ENCODE results near the gene ARRB2. TPM values are rescaled to one million over a fixed set of nuclear protein-coding genes. Genes with fewer than 3 reads are reported as not detected.
A peak's percentile ranks its signal among the peaks of the same experiment; 100 is the strongest.

ARRB2 gene
- total and polyA plus RNA-seq, 2 experiments from 2014 or later, result 3.7 to 4.1 TPM

- Histone ChIP-seq H3F3A (ENCODE audit: insufficient read depth) (no peaks in the 10 kb centered on the region), H3K9me3 (ENCODE audit: low read depth) (no peaks in the 10 kb centered on the region), H3K79me2 (ENCODE audit: insufficient read depth) (no peaks in the 10 kb centered on the region), H4K20me1 (ENCODE audit: insufficient read depth) (no peaks in the 10 kb centered on the region), H3K36me3 (ENCODE audit: low read depth) (no peaks in the 10 kb centered on the region), H3K27ac (no peak within 1 kb of the TSS), H3K4me3 (peak within 1 kb of the TSS; percentile 78), H3K27me3 (replicated peaks; ENCODE audit: insufficient read depth) (peaks cover 6% of the 10 kb centered on the region; the same call in 1 of the 2 replicates), H3K4me1 (ENCODE audit: insufficient read depth) (no peaks in the 10 kb centered on the region; the same call in 1 of the 2 replicates), H3K4me2 (ENCODE audit: unreplicated experiment) (peak within 1 kb of the TSS; percentile 70), H2AFZ (peak within 1 kb of the TSS; percentile 87), H3K9me2 (ENCODE audit: insufficient read depth) (no peaks in the 10 kb centered on the region), H3K9ac (peak within 1 kb of the TSS; percentile 59)
- no peak for TF ChIP-seq EZH2 (IDR thresholded peaks at IDR 0.05; ENCODE audit: insufficient read depth, poor library complexity, severe bottlenecking)
- no peak for TF ChIP-seq EZH2phosphoT487 (IDR thresholded peaks at IDR 0.05; ENCODE audit: insufficient read depth, low read depth)
- WGBS, 2 experiments (ENCODE audit: low coverage in 1 of 2, low lambda C conversion rate in 2 of 2, missing lambda C conversion rate in 2 of 2), result 2% methylated on average over 86 to 87 of the region's 100 CpGs
- DNase-seq, result peak; percentile 74
- in situ Hi-C loops (cut with MboI), result no loop called here
These were observed 28.9 kb downstream of the ARRB2 start, which contains the start of the genes CXCL16 and ZMYND15 for GRCh38 chr17:4739122-4740024. TSS of gene CXCL16 (minus strand) at chr17:4739928. CDS start at chr17:4739339, 589 bp downstream. TSS of gene ZMYND15 (plus strand) at chr17:4739833. CDS start at chr17:4740549, 716 bp downstream.

GRCh38 chr17:4740025-4740351 is 29.6 kb downstream of the ARRB2 start:
- in situ Hi-C loops (cut with MboI), result no loop called here
- H3K27ac ChIP-seq, result no peak overlapping the region
- no peaks in the 10 kb centered on the region; the same call in 1 of the 2 replicates for H3K4me1 ChIP-seq (ENCODE audit: insufficient read depth)
- peaks cover 6% of the 10 kb centered on the region; the same call in 1 of the 2 replicates for H3K27me3 ChIP-seq (replicated peaks; ENCODE audit: insufficient read depth)
- H3K9me3 ChIP-seq (ENCODE audit: low read depth), result no peaks in the 10 kb centered on the region
- H3K36me3 ChIP-seq (ENCODE audit: low read depth), result no peaks in the 10 kb centered on the region
- no peaks in the 10 kb centered on the region for H4K20me1 ChIP-seq (ENCODE audit: insufficient read depth)
- H3K4me3 ChIP-seq, result peak overlapping the region; percentile 78
- H3F3A ChIP-seq (ENCODE audit: insufficient read depth), result no peaks in the 10 kb centered on the region
- H2AFZ ChIP-seq, result peak overlapping the region; percentile 87; the same call in 1 of the 2 replicates
- WGBS, 2 experiments (ENCODE audit: low coverage in 1 of 2, low lambda C conversion rate in 2 of 2, missing lambda C conversion rate in 2 of 2), result 5 to 9% methylated on average over 11 to 13 of the region's 13 CpGs
- TF ChIP-seq EZH2 (IDR thresholded peaks at IDR 0.05; ENCODE audit: insufficient read depth, poor library complexity, severe bottlenecking) (no peak), EZH2phosphoT487 (IDR thresholded peaks at IDR 0.05; ENCODE audit: insufficient read depth, low read depth) (no peak)
- no peak for DNase-seq
- no peaks in the 10 kb centered on the region for H3K79me2 ChIP-seq (ENCODE audit: insufficient read depth)
- peak overlapping the region; percentile 70 for H3K4me2 ChIP-seq (ENCODE audit: unreplicated experiment)
- no peaks in the 10 kb centered on the region for H3K9me2 ChIP-seq (ENCODE audit: insufficient read depth)
- peak overlapping the region; percentile 59; the same call in 1 of the 2 replicates for H3K9ac ChIP-seq

GRCh38 chr17:4740584-4740983 is 30.2 kb downstream of the ARRB2 start:
- Histone ChIP-seq H3K4me3 (no peak overlapping the region), H3K4me2 (ENCODE audit: unreplicated experiment) (no peak overlapping the region), H3K9me3 (ENCODE audit: low read depth) (no peaks in the 10 kb centered on the region), H3K27me3 (replicated peaks; ENCODE audit: insufficient read depth) (peaks cover 6% of the 10 kb centered on the region; the same call in 1 of the 2 replicates), H3F3A (ENCODE audit: insufficient read depth) (no peaks in the 10 kb centered on the region), H3K9ac (no peak overlapping the region), H3K79me2 (ENCODE audit: insufficient read depth) (no peaks in the 10 kb centered on the region), H3K9me2 (ENCODE audit: insufficient read depth) (no peaks in the 10 kb centered on the region), H3K4me1 (ENCODE audit: insufficient read depth) (no peaks in the 10 kb centered on the region; the same call in 1 of the 2 replicates), H3K27ac (no peak overlapping the region), H4K20me1 (ENCODE audit: insufficient read depth) (no peaks in the 10 kb centered on the region), H3K36me3 (ENCODE audit: low read depth) (no peaks in the 10 kb centered on the region), H2AFZ (no peak overlapping the region)
- in situ Hi-C loops (cut with MboI), result no loop called here
- TF ChIP-seq EZH2phosphoT487 (IDR thresholded peaks at IDR 0.05; ENCODE audit: insufficient read depth, low read depth) (no peak), EZH2 (IDR thresholded peaks at IDR 0.05; ENCODE audit: insufficient read depth, poor library complexity, severe bottlenecking) (no peak)
- no peak for DNase-seq
- WGBS, 2 experiments (ENCODE audit: low coverage in 1 of 2, low lambda C conversion rate in 2 of 2, missing lambda C conversion rate in 2 of 2), result 88 to 96% methylated on average over 7 to 8 of the region's 8 CpGs

- Histone ChIP-seq H3K9ac (no peak overlapping the region), H3F3A (ENCODE audit: insufficient read depth) (no peaks in the 10 kb centered on the region), H3K4me3 (no peak overlapping the region), H3K79me2 (ENCODE audit: insufficient read depth) (no peaks in the 10 kb centered on the region), H2AFZ (no peak overlapping the region), H4K20me1 (ENCODE audit: insufficient read depth) (no peaks in the 10 kb centered on the region), H3K9me2 (ENCODE audit: insufficient read depth) (no peaks in the 10 kb centered on the region), H3K9me3 (ENCODE audit: low read depth) (no peaks in the 10 kb centered on the region), H3K36me3 (ENCODE audit: low read depth) (no peaks in the 10 kb centered on the region), H3K4me1 (ENCODE audit: insufficient read depth) (no peaks in the 10 kb centered on the region), H3K27ac (no peak overlapping the region), H3K4me2 (ENCODE audit: unreplicated experiment) (no peak overlapping the region), H3K27me3 (replicated peaks; ENCODE audit: insufficient read depth) (peaks cover 6% of the 10 kb centered on the region; the same call in 1 of the 2 replicates)
- in situ Hi-C loops (cut with MboI), result no loop called here
- no peak for DNase-seq
- 96 to 98% methylated on average over 8 of the region's 8 CpGs for WGBS, 2 experiments (ENCODE audit: low coverage in 1 of 2, low lambda C conversion rate in 2 of 2, missing lambda C conversion rate in 2 of 2)
- TF ChIP-seq EZH2phosphoT487 (IDR thresholded peaks at IDR 0.05; ENCODE audit: insufficient read depth, low read depth) (no peak), EZH2 (IDR thresholded peaks at IDR 0.05; ENCODE audit: insufficient read depth, poor library complexity, severe bottlenecking) (no peak)
These were observed 31.1 kb downstream of the ARRB2 start for GRCh38 chr17:4741544-4741943.
